Measurements from ENCODE around the gene ENTPD7.

- TF ChIP-seq CTCF (IDR thresholded peaks at IDR 0.05) (no peak), ATF3 (CRISPR knock-in tag; conservative IDR thresholded peaks at IDR 0.05) (no peak), USF2 (CRISPR knock-in tag; IDR thresholded peaks at IDR 0.05) (no peak), HMGXB4 (CRISPR knock-in tag; IDR thresholded peaks at IDR 0.05) (no peak), TP53 (CRISPR knock-in tag; IDR thresholded peaks at IDR 0.05) (no peak), SP1 (CRISPR knock-in tag; conservative IDR thresholded peaks at IDR 0.05) (no peak), JUN (CRISPR knock-in tag; IDR thresholded peaks at IDR 0.05) (no peak)
Observed at GRCh38 chr10:99610221-99610620, 49.1 kb upstream of the ENTPD7 start.
